HG03439 (cell line): Measurements from ENCODE around the gene C1QTNF1.
"Not testable (repeated sequence)": the region's sequence is repeated elsewhere in the genome, so short reads cannot be mapped to it uniquely, and the experiment has no call there.

Source experiments
- ATAC-seq: cut with Tn5 transposase; IDR thresholded peaks from one replicate; pipeline ENCODE4 v1.9.1; 2021; ENCODE audit warnings: mild to moderate bottlenecking, moderate library complexity; ENCODE audit not compliant: unreplicated experiment

C1QTNF1 gene

GRCh38 chr17:79050551-79050950, 26.6 kb downstream of the C1QTNF1 start:
- ATAC-seq: no peak

- ATAC-seq: no peak
Measured at GRCh38 chr17:79051306-79051705, 27.3 kb downstream of the C1QTNF1 start.

- no peak for ATAC-seq
Measured at GRCh38 chr17:79052131-79052530, 28.2 kb downstream of the C1QTNF1 start.

GRCh38 chr17:79053251-79053925, 29.4 kb downstream of the C1QTNF1 start:
- ATAC-seq: no peak

- ATAC-seq: no peak
Measured at GRCh38 chr17:79054200-79054960, 30.4 kb downstream of the C1QTNF1 start.

- ATAC-seq: no peak
Measured at GRCh38 chr17:79055197-79055596, 31.2 kb downstream of the C1QTNF1 start.

GRCh38 chr17:79057737-79058385, 33.9 kb downstream of the C1QTNF1 start:
- ATAC-seq: no peak

- no peak for ATAC-seq
Measured at GRCh38 chr17:79062691-79063090, 38.7 kb downstream of the C1QTNF1 start.

DNA sequence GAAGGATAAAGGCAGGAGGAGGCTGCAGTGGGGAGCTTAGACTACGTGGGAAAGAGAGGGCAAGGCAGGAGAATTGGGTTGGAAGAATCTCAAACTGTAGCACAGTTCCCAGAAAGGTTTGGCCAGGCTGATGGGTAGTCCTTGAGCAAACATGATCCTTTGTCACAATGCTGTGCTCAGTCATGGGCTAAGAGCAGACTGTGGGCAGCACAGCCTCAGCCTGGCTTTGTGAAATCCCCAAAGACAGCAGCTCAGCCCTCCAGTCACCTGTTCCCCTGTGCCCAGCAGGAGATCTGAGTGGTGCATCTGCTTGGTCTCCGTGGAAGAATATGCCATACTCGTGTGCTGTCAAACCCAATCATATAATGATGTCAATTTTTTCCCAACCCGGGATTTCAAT, 40.1 kb downstream of the C1QTNF1 start:
- ATAC-seq: no peak

- ATAC-seq: no peak
Measured at GRCh38 chr17:79065105-79065670, 41.2 kb downstream of the C1QTNF1 start.

GRCh38 chr17:79066963-79067362, 43.0 kb downstream of the C1QTNF1 start:
- ATAC-seq: no peak

DNA sequence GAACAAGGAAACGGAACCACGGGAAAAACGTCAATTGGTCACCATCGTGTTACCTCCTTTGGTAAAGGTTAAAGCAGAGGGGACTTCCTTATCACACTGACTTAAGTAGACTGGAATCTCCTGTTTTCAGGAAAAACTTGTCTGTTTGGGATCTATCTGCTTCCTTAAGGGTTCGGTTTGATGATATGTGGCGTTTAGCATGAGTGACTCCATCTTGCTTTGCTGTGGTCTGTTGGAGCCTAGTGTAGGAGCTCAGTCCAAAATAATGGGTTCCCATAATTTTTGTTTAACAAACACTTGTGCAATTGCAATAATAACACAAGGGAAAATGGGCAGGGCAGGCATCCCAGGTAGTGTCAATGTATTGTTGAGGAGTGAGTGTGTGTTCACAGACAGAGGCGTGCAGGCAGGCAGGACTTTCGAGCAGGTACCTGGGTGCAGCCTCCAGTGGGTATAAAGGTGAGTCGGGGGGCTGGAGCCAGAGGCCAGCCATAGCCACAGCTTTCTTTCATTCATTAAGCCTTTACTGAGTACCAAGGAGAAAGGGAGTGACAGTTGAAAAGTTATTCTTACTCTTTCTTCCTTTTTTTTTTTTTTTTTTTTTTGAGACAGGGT, 46.4 kb downstream of the C1QTNF1 start:
- ATAC-seq: no peak

GRCh38 chr17:79071161-79071740, 47.3 kb downstream of the C1QTNF1 start:
- ATAC-seq: no peak

DNA sequence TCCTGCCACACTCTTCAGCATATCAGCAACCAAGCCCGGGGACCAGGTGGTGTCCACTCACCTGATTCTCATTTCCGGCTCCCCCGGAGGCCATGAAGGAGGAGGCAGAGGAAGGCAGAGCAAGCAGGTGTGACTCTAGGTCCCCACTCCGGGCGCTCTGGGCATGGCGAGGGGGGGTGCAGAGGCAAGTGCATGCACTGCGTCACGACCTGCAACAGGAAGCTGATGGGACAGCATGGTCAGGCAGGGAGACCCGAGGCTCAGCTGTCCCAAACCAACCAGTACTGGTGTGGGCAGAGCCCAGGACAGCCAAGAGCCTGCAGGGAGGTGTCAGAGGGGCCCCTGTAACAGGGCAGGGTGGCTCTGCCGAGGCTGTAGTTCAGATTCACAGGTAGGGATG, 48.6 kb downstream of the C1QTNF1 start:
- ATAC-seq: no peak

DNA sequence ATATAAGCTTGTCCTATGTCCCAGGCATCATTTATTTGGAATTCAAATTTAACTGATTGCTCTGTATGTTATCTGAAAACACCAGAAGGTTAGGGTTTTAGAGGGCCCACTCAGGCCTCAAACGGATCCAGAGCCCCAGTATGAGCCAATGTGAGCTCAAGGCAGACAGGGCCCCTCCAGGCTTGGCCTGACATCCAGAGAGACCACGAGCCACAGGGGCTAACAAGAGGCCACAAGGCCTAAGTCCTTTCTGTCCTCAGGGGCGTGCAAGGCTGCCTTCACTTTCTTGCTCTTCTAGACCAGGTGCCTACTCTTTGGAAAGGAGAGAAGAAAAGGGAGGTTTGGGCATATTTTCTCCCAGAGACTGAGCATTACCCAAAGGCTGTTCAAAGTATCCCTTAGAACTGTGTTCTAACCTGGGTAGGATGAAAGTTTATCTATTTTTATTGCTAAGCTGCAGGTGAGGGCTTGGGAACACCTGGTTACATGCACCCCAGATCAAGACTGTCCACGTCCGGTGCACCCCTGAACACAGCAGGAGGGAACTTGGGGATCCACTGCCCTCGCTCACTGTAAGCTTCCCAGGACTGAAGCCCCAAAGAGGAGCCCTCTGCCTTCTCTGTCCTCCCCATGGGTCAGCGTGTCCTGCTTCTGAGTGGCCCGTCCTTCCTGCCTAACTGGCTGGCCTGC, 49.2 kb downstream of the C1QTNF1 start:
- ATAC-seq: no peak

- ATAC-seq: no peak
Measured at GRCh38 chr17:79073706-79074088, 49.7 kb downstream of the C1QTNF1 start.

DNA sequence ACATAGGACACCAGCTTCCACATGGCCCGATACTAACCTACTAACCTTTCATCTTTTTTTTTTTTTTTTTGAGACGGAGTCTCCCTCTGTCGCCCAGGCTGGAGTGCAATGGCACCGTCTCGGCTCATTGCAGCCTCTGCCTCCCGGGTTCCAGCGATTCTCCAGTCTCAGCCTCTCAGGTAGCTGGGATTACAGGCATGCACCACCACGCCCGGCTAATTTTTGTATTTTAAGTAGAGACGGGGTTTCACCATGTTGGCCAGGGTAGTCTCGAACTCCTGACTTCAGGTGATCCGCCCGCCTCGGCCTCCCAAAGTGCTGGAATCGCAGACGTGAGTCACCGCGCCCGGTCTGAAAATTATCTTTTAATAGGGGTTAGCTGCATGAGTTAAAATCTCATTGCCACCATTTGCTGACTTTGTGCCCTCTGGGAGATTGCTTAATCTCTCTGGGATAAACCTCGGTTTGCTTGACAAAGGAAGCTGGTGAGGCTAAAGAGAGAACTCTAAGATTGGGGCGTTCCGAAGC, 50.2 kb downstream of the C1QTNF1 start:
- ATAC-seq: not testable (repeated sequence)

- ATAC-seq: peak; percentile 93
Measured at GRCh38 chr17:79074649-79075445, 50.9 kb downstream of the C1QTNF1 start, which contains the start of gene ENGASE. TSS of gene ENGASE (plus strand) at chr17:79074824. CDS start at chr17:79074945, 121 bp downstream.

GRCh38 chr17:79075446-79075750, 51.4 kb downstream of the C1QTNF1 start:
- ATAC-seq: peak; percentile 18
